Gastrocnemius medialis (tissue), 4 donors: Measurements from ENCODE around the gene WDR70.

Source experiments
- POLR2A ChIP-seq, 2 donors: fragments of 450-650 bp; IDR thresholded peaks; one replicate each; pipeline ENCODE4 v1.6.1; 2017; ENCODE audit warnings: antibody characterized with exemption in 2 of 2, mild to moderate bottlenecking in 2 of 2, moderate library complexity in 2 of 2
- TF ChIP-seq, protein P1 (sequence below), 5 experiments: fragments of 450-650 bp in 3 of 5; fragments of 200-600 bp in 2 of 5; sonication (generic) in 2 of 5; IDR thresholded peaks in 4 of 5; conservative IDR thresholded peaks in 1 of 5; 1 replicate in 4 of 5; 2 replicates in 1 of 5; pipeline ENCODE4 v1.5.1; 2016 to 2019; ENCODE audit warnings: antibody characterized with exemption in 5 of 5, mild to moderate bottlenecking in 3 of 5, moderate library complexity in 3 of 5

DNA sequence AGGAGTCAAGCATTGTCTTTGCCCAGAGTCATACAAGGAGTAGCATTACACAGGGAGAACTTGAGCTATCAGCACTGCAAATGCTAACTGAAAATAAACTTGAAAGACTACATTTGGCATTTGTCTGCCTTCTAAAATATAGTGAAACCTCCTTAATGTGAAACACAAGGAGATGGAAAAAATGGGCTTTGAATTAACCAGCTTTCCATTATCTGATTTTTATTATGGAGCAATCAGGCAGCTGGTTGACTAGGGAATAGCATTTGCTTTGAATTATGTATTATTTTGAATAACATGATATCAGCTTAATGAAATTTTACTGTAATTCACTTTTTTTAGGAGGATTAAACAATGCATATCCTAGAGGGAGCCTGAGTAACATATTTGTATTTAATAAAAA, 329.9 kb downstream of the WDR70 start:
- TF ChIP-seq, protein P1, sequence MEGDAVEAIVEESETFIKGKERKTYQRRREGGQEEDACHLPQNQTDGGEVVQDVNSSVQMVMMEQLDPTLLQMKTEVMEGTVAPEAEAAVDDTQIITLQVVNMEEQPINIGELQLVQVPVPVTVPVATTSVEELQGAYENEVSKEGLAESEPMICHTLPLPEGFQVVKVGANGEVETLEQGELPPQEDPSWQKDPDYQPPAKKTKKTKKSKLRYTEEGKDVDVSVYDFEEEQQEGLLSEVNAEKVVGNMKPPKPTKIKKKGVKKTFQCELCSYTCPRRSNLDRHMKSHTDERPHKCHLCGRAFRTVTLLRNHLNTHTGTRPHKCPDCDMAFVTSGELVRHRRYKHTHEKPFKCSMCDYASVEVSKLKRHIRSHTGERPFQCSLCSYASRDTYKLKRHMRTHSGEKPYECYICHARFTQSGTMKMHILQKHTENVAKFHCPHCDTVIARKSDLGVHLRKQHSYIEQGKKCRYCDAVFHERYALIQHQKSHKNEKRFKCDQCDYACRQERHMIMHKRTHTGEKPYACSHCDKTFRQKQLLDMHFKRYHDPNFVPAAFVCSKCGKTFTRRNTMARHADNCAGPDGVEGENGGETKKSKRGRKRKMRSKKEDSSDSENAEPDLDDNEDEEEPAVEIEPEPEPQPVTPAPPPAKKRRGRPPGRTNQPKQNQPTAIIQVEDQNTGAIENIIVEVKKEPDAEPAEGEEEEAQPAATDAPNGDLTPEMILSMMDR (IDR thresholded peaks at IDR 0.05 in 4 of 5, conservative IDR thresholded peaks at IDR 0.05 in 1 of 5) = no peak
- TF ChIP-seq POLR2A (IDR thresholded peaks at IDR 0.05) = no peak
